GM21360 (cell line): Measurements from ENCODE around the gene DCUN1D5.
A peak's percentile ranks its signal among the peaks of the same experiment; 100 is the strongest.

Source experiments
- ATAC-seq: cut with Tn5 transposase; IDR thresholded peaks from one replicate; pipeline ENCODE4 v1.9.1; 2021; ENCODE audit warnings: mild to moderate bottlenecking, moderate library complexity; ENCODE audit not compliant: unreplicated experiment

DCUN1D5 gene

DNA sequence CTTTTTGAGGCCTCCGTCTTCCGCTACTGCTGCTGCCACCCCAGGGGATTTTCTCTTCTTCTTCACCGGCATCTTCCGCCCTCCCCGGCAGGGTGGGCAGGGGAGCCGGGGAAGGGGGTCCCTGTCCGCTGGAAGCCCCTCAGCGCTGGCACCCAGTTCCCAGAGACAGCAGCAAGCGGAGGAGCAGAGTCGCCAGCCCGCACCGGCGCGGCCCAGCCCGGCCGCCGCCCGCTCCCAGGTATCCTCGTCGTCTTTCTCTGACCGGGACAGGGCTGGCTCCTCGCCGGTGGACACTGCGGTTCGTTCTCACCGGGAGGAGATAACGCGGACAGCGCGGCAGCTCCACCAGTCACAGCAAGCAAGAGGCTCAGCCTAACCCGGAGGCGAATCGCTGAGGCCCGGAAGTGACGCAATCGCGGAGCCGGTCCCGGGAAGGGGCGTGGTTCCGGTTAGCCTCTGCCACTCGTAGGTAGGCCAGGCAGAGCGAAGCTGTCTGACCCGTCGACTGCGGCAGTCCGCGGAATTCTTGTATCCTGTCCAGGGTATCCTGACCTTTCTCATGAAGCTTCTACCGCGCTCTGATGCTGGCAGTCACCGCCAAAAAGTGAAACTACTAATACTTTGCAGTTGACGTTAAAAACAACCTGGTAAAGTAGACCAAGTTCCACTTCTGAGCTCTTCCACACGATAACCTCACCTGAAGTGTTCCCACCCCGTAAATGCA, at the start of gene DCUN1D5:
DCUN1D5 (minus strand) TSS at position 360 of the 724 bp plus-strand sequence; CDS start at position 72, 288 bp downstream.
- ATAC-seq, result peak; percentile 99

DNA sequence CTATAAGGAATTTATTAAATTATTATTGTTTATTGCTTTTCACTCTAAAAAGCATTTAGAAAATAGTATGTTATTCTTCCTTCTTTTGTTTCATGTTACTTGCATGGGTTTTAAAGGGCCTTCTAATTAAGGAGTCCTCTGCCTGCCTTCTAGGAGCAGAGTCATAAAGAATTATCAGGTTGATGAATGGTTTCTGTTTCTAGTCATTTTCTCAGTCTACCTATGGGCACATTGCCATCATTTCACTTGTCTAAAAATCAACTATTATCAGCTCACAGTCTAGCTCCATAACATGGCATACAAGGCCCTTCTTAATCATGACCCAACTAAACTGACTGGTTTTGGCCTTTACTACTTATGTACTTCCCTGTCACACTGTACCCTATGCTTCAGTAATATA, 33.5 kb upstream of the DCUN1D5 start:
- ATAC-seq, result no peak

DNA sequence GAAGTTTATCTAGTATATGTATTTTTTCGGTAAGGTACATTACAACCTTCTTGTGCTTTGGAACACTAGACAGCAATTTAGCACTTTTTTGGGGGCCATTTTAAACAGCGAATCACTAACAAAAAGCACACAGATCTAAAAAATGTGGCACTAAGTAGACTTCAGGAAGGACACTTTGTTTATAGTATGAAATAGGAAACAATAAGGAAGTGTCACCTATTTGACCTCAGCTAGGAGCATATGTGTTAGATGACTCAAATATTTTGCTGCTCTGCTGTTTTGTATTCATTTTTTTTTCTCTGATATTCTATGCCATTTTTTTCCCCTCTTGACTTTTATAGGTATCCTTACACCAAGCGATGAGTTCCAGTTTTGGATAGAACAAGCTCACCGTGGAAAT, 22.9 kb upstream of the DCUN1D5 start:
- ATAC-seq, result no peak

DNA sequence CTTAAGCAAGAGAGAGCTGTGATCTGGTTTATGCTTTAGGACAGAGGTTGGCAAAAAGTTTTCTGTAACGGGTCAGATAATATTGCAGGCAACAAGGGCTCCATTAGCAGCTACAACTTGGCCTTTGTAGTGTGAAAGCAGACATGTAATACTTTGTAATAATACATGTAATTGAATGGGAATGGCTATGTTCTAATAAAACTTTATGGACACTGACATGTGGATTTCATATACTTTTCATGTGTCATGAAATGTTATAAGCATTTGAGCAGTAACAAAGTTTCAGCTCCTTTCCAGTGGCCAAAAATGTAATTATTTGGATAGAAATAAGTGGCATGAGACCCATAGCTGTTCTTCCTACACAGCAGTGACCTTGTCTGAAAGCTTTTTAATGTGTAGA, 20.4 kb upstream of the DCUN1D5 start:
- no peak for ATAC-seq

DNA sequence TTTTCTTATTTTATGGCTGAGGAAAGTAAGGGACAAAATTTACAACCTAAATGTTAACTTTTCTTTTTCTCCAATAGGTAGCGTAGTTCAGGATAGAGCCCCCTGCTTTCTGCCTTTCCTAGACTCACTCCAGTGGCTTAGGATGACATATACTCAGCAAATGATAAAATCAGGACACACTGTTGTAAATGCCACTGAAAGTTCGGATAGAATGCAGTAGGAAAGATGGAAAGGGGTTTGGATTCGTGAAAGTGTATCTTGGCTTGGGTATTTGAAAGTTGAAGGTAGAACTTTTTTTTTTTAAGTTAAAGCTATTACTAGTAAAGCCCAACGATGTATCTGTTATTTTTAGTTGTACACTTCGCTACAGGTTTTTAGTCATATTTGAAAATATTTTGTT, 19.4 kb upstream of the DCUN1D5 start:
- ATAC-seq, result no peak

DNA sequence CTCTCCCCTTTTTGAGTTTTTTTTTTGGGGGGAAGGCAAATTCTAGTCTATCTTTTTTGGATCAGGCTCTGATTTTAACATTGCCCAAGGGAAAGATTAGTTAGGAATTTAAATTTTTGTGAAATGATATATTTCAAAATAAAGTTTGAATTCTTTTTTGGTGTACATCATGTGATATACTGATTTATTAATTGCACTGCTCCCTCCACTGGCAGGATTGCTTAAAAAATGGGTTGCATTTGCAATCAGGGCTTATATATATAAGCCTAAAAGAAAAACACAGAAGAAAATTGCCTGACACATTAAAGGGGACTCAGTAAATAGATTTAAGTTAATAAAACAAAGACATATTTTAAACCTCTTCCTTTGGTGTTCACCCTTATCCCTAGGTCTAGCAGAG, 18.4 kb upstream of the DCUN1D5 start:
- no peak for ATAC-seq

DNA sequence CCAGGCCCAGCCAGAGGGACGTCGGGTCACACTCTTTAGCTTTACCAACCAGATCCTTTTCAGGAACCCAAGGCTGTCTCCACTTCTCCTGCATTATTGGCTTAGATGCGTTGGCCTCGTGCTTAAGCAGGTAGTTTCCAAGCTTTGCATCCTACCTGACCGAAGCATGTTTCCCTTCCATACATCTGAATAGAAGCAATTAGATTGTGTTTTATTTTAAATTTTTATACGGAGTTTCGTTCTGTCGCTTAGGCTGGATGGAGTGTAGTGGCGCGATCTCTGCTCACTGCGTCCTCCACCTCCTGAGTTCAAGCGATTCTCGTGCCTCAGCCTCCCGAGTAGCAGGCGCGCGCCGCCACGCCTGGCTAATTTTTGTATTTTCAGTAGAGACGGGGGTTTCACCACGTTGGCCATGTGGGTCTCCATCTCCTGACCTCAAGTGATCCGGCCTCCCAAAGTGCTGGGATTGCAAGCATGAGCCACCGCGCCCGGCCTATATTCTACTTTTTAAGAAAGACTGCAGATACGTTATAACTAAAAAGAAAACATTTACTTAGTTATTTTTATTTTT, 17.9 kb upstream of the DCUN1D5 start:
- peak; percentile 4 for ATAC-seq

DNA sequence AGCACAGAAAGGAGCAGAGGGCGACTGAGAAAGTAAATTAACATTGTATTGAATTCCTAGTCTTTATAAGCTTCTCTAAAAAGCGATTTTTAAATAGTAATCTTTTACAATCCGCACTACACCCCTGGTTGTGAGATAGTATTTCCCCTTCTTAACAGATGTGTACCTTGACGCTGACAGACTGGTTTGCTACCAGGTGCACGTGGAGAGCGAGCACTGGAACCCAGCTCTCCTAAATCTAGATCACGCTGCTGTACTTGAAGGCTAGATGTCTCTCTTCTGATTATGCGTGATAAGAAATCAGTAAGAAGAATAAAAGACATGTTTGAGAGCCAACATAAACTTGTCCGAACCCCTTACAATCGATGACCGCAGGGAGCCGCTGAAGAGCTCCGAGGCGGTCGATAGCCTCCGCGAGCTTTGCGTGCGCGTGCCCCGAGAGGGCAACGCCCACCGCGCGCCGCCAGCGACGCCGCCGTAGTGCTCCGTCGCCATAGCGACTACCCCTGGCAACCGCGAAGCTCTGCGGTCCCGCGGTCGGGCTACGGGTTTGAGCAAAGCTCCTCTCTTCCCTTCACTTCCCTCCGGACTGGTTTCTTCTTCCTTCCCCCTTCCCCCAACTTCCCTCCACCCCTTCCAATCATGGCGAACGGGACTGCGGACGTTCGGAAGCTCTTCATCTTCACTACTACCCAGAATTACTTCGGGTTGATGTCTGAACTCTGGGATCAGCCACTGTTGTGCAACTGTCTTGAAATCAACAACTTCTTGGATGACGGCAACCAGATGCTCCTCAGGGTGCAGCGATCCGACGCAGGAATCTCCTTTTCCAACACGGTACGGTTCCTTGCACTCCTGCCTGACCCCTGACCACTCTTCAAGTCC, 17.2 kb upstream of the DCUN1D5 start, which contains the start of gene DYNC2H1:
DYNC2H1 (plus strand) TSS at position 494 of the 885 bp plus-strand sequence; CDS start at position 643, 149 bp downstream.
- peak; percentile 100 for ATAC-seq

DNA sequence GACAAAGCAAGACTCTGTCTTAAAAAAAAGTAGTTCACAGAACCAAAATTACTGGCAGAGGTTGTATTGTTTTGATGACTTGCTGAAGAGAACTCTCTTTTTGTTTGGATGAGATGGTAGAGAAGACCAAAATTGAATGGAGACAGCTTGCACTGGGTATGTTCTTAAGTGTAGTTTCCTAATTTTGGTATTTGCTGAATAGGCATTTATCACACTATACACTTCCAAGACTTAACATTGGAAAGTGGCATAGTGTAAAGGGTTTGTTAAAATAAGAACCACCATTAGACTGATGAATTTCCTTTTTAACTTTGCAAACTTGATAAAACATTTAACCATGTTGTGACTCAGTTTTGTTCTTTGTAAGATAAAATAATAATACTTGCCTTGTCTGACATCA, 5.3 kb upstream of the DCUN1D5 start:
- ATAC-seq, result no peak

DNA sequence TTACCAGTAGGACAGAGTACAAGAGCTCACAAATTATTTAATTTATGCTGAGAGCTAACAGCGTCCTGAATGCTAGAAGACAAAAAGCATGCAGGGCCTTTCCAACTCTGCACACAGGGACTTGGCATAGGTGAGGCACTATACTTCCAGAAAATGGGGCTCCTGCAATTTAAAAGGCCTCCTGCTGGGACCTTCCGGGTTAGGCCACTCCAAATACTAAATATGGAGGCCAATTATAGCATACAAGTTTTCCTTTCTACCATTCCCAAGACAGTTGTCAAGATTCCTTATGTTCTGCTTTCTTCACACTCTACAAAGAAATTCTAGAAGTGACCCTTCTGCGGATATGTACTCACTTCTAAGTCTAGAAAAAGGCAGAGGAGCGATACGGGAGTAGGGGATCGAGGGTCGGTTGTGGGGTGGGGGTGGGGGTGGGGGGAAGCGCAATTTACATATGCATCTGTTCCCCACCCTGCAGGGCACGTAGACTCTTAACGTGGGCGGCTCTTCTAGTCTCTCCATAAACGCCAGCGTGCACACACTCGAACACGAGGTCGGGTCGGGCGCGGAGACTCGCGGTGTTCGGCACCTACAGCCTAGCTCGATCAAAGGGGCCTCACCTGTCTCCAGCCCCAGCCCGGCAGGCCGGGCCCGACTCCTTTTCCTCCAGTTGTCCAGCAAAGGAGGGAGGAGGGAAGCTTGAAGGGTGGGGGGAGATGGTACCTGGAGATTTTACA, 728 bp downstream of the DCUN1D5 start:
- ATAC-seq, result peak; percentile 52

DNA sequence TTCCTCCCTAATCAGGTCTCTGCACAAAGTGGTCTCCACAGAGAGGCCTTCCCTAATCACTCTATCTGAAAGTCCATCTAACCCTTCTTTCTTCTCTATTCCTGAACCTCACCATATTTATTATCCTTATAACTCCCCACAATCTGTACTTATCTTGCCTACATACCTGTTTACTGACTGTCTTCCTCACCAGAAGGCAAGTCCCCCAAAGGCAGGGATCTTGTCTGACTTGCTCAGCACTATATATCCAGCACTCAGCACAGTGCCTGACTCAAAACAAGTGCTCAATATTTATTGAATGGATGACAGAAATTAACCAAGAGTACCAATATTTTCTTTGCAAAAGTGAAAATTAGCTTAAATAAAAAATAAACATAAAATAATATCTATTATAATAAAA, 5.5 kb downstream of the DCUN1D5 start:
- no peak for ATAC-seq

DNA sequence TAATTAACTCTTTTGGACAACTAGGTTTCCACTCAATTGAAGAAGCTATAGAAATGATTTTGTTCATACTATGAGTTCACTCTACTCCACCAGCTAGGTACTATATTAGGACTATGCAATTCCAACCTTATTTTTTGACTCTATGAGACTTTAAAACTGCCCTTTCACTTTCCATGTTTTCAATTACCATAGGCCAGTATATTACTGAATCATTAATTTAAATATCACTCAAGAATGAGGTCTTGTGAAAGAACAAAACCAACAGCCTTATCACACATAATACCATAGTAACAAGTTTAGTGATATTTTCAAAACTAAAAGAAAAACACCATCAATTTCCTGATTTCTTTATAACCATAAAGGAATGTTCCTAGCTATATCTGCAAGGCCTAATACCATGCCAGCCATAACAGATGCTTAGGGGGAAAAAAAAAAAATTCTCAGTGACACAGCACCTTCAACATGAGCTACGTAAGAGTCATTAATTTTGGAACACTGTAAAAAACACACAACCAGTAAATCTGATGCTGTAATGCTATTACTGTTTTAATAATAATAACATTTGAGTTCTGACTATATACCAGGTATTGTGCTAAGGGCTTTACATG, 6.1 kb downstream of the DCUN1D5 start:
- ATAC-seq, result no peak

DNA sequence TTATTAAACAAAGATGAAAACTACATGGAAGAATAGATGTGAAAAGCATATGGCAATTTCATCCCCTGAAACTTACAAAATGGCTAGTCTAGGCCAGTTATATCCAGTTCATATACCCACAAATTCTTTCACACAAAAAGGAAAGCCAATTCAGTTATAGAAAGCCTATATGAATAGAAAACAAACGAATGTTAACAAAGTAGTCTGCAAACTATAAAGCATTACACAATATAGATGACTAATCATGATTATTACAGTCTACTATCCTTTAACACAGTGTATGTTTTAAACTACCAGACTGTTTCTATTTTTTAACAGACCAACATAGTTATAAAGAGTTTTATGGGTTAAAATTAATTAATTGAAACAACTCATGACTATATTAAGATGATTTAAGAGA, 12.1 kb downstream of the DCUN1D5 start:
- no peak for ATAC-seq

DNA sequence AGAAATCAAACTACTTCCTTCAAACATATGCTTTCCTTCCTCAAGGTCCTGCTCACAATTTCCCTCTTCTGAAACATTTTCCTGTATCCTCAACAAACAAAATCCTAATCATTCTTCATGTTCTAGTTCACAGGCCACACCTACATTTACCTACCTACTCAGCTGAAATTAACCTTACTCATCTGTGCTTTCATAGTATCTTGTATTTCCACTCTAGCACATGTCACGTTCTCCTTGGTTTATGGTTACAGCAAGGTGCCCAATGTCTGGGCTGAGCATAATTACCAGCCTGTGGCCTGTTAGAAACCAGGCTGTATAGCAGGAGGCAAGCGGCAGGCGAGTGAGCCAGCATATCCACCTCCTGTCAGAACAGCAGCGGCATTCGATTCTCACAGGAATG, 13.2 kb downstream of the DCUN1D5 start:
- ATAC-seq, result no peak

DNA sequence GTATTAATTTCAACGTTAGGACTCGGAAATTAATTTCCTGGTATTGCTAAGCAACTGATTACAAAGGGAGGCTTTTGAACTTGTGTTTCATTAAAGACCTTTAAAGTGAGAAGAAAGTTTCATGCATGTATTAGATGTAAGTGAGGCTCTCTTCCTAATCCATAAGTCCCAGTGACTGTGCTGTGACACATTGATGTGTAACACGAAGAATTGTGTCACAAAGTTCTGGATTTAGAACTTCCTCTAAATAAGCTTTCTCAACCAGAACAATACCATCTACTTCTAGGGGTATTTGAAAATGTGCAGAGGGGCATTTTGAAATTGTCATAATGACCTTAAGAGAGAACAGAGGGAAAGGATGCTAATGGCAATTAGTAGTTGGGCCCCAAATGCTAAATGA, 14.4 kb downstream of the DCUN1D5 start:
- ATAC-seq, result no peak

DNA sequence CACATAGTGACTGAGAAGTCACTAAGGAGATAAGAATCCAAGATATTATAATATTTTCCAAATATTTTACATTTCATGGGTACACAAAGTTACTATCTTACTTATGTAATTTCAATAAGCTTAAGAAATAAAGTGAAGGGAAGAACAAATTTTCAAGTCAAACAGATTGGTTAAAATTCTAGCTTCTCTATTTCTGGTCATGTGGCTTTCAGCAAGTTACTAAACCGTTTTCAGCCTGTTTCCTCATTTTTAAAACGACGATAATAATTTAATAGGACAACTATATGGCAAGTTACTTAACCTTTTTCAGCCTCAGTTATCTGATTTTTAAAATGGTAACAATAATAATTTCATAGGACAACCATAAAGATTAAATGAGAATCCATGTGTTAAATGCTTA, 15.6 kb downstream of the DCUN1D5 start:
- ATAC-seq, result no peak

DNA sequence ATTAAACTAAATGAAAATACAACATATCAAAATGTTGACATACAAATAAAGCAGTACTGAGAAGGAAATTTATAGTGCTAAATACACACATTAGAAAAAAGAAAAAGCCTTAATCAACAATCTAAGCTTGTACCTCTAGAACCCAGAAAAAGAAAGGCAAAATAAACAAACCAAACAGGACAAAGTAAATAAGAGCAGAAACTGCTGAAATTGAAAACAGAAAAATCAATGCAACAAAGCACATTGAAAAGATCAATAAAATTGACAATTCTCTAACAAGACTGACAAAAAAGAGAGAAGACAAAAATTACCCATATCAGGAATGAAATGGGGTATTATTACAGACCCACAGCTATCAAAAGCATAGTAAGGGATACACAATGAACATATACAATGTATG, 21.0 kb downstream of the DCUN1D5 start:
- ATAC-seq, result no peak

DNA sequence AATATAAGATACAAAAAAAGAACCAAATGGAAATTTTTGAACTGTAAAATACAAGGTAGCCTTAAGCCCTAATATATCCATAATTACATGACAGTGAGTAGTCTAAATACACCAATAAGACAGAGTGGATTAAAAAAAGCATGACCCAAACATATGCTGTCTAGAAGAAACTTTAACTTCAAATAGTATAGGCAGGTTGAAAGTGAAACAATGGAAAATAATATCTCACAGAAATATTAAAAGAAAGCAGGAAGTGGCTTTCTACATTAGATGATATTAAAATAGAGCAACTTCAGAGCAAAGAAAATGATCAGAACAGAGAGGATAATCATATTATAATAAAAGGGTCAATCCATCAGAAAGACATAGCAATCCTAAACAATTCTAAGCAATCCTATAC, 21.8 kb downstream of the DCUN1D5 start:
- no peak for ATAC-seq

DNA sequence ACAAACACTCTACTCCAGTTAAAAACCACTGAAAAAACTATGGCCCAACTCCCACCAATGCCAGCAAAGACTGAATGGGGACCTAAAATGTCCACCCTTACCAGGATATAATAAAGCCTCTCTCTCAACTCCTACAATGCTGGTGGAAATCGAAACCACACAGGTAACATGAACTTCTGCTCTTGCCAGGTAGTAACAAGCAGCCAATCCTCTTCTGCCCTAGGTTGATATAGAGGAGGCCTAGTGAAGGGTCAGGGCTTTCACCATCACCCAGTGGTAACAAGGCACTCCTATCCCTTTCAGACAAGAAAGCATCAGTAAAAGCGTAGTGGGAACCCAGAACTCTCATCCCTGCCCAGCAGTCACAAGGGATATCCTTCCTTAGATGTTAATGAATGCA, 22.6 kb downstream of the DCUN1D5 start:
- ATAC-seq, result no peak

DNA sequence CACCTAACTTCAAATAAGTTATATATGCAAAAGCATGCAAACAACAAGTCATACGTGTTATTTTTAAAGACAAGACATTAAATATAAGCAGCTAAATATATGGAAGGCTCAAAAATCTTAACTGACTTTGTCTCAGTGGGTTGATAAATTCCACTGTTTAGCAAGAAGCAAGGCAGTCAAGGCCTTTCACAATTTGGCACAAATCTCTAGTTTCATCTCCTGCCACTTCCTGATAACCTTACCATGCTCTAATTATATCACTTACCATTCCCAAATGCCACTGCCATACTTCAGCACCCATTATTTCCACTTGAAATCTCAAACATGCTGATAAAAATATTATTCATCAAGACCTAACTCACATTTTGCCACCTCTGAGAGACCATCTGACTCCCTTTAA, 24.8 kb downstream of the DCUN1D5 start:
- no peak for ATAC-seq

DNA sequence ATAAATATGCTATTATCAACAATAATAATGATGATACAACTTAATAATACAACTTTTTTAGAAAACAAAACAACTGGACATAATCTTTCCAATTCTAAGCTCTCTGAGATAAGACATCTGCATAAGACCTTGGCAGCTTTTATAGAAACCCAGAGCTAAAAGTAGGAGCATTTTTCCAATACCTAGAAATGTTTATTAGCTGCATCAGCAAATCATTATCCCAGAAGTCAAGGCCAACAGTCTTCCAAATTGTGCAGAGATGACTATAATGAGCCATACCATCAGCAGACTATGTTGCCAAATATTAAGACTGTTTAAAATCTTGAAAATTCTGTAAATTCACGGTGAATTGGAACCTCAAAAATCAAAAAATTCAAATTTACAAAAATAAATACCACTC, 30.3 kb downstream of the DCUN1D5 start:
- no peak for ATAC-seq
